Ecto neural progenitor cell (in vitro differentiated cells): Measurements from ENCODE around the gene NR2F2.

Source experiments
- DNase-seq: peaks from one replicate; pipeline ENCODE4 v3.0.0-alpha.2; 2018; ENCODE audit warnings: low spot score

The NR2F2 gene

DNA sequence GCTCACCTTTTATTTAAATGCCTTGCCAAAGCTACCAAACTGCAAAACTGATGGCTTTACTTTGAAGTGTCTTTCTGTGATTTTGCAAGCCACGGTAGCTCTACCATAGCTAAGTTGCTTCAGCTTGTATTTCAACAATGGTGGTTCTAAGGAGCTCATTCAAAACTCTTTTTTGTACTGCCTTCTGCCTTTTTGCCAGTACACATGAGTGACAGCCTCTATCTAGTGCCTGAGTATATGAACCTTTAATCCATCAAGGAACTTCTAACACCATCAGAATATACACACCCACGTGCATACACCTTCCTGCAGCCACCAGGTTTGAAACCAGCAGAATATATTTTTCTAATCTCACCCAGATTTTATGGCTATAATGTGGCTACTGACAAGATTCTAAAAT is 10.4 kb upstream of the NR2F2 start:
- no peak for DNase-seq

DNA sequence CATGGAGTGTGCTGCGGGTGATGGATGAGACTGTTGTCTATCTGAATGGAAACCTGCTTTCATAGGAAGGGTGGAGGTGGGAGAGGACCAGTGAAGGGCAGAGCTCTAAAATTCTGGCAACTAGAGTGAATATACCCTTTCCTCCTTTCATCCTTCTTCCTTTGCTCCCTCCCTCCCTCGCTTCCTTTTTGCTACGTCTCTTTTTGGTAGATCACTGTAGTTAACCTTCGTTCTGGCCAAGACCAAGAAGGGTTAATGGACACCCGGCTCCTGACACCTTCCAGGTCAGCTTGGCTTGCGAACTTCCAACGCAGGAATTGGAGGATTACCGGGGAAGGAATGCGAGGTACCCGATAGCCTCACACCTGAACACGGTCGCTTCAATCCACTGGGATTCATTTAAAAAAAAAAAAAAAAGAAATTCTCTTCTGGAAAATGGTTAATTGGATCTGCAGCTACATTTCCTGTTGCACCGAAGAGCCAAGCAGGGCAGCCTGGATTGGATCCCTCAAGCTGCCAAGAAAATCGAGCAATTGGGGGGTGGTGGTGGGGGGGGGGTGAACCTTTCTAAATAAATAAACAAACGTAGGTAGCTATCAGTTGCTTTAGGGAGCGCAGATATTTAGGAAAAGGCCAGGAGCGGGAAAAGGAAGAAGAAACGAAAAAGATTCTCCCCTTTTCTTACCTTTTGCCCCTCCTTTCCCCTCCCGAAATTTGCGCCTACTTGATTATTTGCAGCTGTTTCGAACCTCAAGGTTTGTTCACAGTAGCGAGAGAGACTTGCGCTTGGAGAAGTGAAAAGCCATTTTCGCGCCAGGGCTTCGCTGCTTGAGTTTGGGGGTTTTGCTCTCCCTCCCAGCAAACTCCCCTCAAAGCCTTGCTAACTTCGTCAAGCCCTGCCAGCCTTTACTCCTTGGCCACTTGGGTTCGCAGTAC is 9.5 kb upstream of the NR2F2 start:
- DNase-seq = no peak

- DNase-seq = no peak
Observed at GRCh38 chr15:96321639-96322535, 8.6 kb upstream of the NR2F2 start.

GRCh38 chr15:96322536-96323318 is 7.8 kb upstream of the NR2F2 start:
- no peak for DNase-seq

DNA sequence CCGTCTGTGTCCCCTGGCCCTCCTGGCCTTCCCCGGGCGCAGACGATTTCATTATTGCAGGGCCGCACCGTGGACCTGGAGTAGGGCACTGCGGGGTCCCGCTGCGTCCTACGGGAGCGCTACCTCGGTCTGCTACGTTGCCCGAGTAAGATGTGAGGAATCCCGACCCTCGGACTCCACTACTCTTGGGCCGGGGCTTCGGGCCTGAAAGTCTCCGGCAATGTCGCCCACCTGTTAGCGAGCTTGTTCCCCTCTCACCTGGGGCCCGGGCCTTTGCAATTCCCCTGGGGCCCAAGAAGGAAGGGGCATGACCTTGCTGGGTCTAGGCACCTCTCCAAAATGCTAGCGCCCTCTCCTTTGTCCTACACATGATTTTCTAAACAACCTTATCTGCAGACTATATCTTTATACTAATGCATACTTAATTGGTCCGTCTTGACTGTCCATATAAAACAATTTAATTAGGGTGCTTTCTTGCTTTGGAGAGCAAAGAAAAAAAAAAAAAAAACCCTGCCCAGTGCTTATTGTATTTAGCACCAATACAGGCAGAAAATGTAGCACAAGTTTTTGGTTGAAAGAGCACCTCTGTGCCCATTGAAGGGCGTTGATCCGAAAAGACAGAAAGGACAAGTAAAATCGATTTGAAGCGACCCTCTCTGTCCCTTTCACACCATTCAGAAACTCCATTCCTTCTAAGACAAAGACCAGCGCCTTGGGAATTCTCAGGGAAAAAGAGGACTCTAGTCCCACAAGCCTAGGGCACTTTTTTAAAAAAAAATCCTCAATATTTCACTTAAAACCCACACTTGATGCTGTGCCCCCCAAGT is 7.0 kb upstream of the NR2F2 start:
- no peak for DNase-seq

GRCh38 chr15:96324192-96324895 is 6.2 kb upstream of the NR2F2 start:
- peak; percentile 54 for DNase-seq

DNA sequence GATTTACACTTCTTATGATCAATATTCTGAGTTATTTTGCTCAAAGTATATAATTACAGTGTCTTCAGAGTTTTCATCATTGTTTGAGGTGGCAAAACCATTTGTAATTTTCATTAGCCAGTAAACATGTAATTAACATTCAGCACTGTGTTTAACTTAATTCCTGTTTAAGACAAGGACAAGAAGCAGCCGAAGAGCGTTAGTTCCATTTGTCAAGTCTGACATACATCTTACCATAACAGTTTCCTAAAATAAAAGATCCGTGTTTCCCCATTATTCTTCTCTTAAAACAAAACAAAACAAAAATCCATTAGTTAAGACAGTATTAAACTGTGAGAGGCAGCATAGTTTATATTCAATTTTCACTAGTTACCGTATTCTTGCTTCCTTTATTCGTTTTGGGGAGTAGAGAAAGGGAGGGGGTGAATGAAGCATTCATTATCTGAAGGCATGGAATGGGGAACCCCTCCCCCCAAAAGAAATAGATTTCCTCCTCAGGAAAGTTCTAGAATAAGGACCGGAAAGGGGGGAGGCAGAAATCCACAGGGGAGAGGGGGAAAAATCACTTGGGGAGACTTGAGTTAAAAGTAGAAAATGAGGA is 5.5 kb upstream of the NR2F2 start:
- DNase-seq = no peak

GRCh38 chr15:96325541-96326327 is 4.8 kb upstream of the NR2F2 start:
- DNase-seq = peak; percentile 54

DNA sequence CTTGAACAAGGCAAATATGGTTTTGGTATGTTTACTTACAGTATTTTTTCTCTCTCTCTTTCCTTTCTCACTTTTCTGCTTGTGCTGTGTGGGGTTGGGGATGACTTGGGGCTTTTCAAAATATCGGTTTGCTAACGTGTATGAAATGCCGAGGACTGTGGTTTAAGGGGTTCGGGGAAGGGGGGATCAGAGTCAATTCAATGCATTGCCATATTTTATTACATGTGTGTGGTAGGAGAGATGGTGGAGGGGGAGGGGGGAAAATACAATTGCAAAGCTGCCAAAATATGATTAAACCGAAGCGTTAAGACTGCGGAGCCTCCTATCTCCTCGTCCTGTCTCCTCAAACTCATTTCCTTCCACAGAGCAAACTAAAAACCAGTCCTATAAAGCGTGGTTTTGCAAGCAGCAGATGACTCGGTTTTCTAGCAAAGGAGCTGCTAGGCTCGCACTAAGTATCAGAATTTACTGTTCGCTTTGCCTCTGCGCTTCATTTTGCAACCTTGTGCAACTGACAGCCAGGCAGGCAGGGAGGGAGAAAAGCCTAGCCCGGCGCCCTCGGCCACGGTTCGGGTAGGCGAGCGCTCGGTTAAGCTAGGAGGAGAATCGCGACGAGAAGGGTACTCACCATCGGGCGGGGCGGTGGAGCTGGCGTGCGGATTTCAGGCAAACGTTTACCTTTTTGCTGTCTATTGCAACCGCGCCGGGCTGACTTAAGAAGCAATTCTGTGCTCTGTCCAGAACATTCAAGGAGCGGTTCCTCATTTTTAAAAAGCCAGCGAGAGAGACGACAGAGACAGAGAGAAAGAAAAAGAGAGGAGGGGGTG is 4.0 kb upstream of the NR2F2 start:
- no peak for DNase-seq

DNA sequence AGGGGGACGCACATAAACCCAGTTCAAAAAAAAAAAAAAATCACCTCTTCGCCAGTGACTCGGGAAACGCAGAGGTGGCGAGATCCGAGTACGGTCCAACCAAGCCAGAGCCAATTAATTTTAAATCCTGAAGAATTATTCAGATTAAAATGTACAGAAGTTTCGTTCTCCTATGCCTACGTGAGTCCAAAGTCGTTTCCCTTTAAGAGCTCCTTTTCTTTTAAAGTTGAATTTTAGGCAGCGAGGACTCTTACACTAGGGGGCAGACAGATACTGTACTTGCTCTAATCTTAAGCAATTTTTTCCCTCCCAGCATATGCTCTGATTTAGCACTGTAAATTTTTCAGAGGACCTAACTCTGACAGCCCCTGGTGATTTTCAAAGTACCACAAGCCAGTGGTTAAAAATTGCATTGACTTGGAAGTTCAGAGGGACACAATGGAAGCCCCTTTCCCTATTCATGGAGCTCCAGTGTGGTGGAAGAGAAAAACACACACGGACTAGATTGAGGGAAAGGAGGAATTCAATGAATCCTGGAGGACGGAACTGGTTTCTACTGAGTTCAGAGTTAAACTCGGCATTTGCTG is 3.3 kb upstream of the NR2F2 start:
- no peak for DNase-seq

GRCh38 chr15:96328181-96328876 is 2.2 kb upstream of the NR2F2 start:
- no peak for DNase-seq

GRCh38 chr15:96328877-96329195 is 1.7 kb upstream of the NR2F2 start:
- DNase-seq = no peak

- DNase-seq = no peak
Observed at GRCh38 chr15:96329403-96329981, 1.0 kb upstream of the NR2F2 start.

DNA sequence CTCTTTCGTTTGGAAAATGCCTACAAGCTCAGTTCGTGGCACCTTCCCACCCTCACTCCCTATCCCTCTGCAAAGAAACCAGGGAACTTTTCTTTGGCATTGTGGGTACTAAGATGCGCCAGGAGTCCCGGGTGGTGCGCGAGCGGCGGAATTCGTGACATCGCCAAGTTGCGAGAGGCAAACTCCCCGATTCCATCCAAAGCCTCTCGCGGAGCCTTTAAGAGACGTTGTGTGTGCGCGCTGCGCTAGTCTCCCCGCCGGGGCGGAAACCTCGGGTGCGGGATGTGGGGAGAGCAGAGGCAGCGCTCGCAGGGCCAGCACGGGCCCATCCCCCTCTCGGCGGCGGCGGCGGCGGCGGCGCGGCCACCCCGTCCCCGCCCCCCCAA is 443 bp upstream of the NR2F2 start:
- peak; percentile 87 for DNase-seq

GRCh38 chr15:96331144-96331944 is 844 bp downstream of the NR2F2 start:
- no peak for DNase-seq

GRCh38 chr15:96331945-96332636 is 1.6 kb downstream of the NR2F2 start:
- DNase-seq = peak; percentile 55
